Measurements from ENCODE around the gene NT5C1A.

GRCh38 chr1:39614488-39614887, 57.4 kb downstream of the NT5C1A start:
- TF ChIP-seq, protein P1, sequence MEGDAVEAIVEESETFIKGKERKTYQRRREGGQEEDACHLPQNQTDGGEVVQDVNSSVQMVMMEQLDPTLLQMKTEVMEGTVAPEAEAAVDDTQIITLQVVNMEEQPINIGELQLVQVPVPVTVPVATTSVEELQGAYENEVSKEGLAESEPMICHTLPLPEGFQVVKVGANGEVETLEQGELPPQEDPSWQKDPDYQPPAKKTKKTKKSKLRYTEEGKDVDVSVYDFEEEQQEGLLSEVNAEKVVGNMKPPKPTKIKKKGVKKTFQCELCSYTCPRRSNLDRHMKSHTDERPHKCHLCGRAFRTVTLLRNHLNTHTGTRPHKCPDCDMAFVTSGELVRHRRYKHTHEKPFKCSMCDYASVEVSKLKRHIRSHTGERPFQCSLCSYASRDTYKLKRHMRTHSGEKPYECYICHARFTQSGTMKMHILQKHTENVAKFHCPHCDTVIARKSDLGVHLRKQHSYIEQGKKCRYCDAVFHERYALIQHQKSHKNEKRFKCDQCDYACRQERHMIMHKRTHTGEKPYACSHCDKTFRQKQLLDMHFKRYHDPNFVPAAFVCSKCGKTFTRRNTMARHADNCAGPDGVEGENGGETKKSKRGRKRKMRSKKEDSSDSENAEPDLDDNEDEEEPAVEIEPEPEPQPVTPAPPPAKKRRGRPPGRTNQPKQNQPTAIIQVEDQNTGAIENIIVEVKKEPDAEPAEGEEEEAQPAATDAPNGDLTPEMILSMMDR (IDR thresholded peaks at IDR 0.05) = no peak
- no peak for TF ChIP-seq EZH2 (IDR thresholded peaks at IDR 0.05; ENCODE audit: borderline replicate concordance, insufficient read depth, low read depth, low read length, poor library complexity, severe bottlenecking)
